ENCODE data around the gene PARD3B. TPM values are rescaled to one million over a fixed set of nuclear protein-coding genes. Genes with fewer than 3 reads are reported as not detected.

The PARD3B gene
- 4.3 TPM for total RNA-seq

GRCh38 chr2:204544961-204545860 is at the start of gene PARD3B:
Gene PARD3B, plus strand, starts transcription at chr2:204545475. Its CDS starts 525 bp downstream, at chr2:204546000.
- ATAC-seq: peak; percentile 90

- ATAC-seq: no peak
Measured at GRCh38 chr2:204496779-204497178, 48.5 kb upstream of the PARD3B start.

- ATAC-seq: no peak
Measured at GRCh38 chr2:204497855-204498254, 47.4 kb upstream of the PARD3B start.

- no peak for ATAC-seq
Measured at GRCh38 chr2:204498291-204498690, 47.0 kb upstream of the PARD3B start.

- ATAC-seq: no peak
Measured at GRCh38 chr2:204503869-204504268, 41.4 kb upstream of the PARD3B start.

- no peak for ATAC-seq
Measured at GRCh38 chr2:204504594-204504993, 40.7 kb upstream of the PARD3B start.

GRCh38 chr2:204505488-204505887 is 39.8 kb upstream of the PARD3B start:
- ATAC-seq: no peak

GRCh38 chr2:204505946-204506345 is 39.3 kb upstream of the PARD3B start:
- no peak for ATAC-seq

GRCh38 chr2:204507636-204508035 is 37.6 kb upstream of the PARD3B start:
- ATAC-seq: no peak

GRCh38 chr2:204510709-204511420 is 34.4 kb upstream of the PARD3B start:
- ATAC-seq: no peak

- no peak for ATAC-seq
Measured at GRCh38 chr2:204514439-204514838, 30.8 kb upstream of the PARD3B start.

GRCh38 chr2:204515416-204515815 is 29.9 kb upstream of the PARD3B start:
- no peak for ATAC-seq

GRCh38 chr2:204517154-204517553 is 28.1 kb upstream of the PARD3B start:
- no peak for ATAC-seq

GRCh38 chr2:204529795-204530463 is 15.3 kb upstream of the PARD3B start:
- no peak for ATAC-seq

- ATAC-seq: no peak
Measured at GRCh38 chr2:204530464-204530805, 14.8 kb upstream of the PARD3B start.

GRCh38 chr2:204533629-204534370 is 11.5 kb upstream of the PARD3B start:
- no peak for ATAC-seq

GRCh38 chr2:204535356-204535755 is 9.9 kb upstream of the PARD3B start:
- ATAC-seq: no peak

- peak; percentile 60 for ATAC-seq
Measured at GRCh38 chr2:204535764-204536163, 9.5 kb upstream of the PARD3B start.

- ATAC-seq: no peak
Measured at GRCh38 chr2:204538182-204539018, 6.9 kb upstream of the PARD3B start.

GRCh38 chr2:204539019-204539385 is 6.3 kb upstream of the PARD3B start:
- ATAC-seq: no peak

GRCh38 chr2:204541637-204542036 is 3.6 kb upstream of the PARD3B start:
- no peak for ATAC-seq

Data from esophagus mucosa (tissue), 1 donor.